Heart right ventricle (tissue), 16 donors: ENCODE results near the gene SRRM3. TPM values are rescaled to one million over a fixed set of nuclear protein-coding genes. Genes with fewer than 3 reads are reported as not detected.
"Not testable (repeated sequence)": the region's sequence is repeated elsewhere in the genome, so short reads cannot be mapped to it uniquely, and the experiment has no call there.

ENCODE experiments used
- ATAC-seq, 8 donors: fragments of 200-7000 bp; cut with Tn5 transposase; one replicate each; pipeline ENCODE4 v1.9.1; 2020; ENCODE audit warnings: mild to moderate bottlenecking in 8 of 8, moderate library complexity in 8 of 8, moderate number of reproducible peaks in 1 of 8
- DNase-seq, 2 donors: peaks; one replicate each; pipeline ENCODE4 v3.0.0-alpha.2; 2020
- H3K27ac ChIP-seq, 10 donors: fragments of 200-600 bp; sonication (generic) in 2 of 10; one replicate each; pipeline versions ENCODE4 v1.5.0 to v1.8.0; 2020 to 2022; ENCODE audit warnings: mild to moderate bottlenecking in 3 of 10
- H3K27me3 ChIP-seq, 7 donors: fragments of 200-600 bp; one replicate each; pipeline ENCODE4 v1.8.0; 2021 to 2022; ENCODE audit warnings: mild to moderate bottlenecking in 2 of 7
- H3K36me3 ChIP-seq, 9 donors: fragments of 200-600 bp; sonication (generic) in 1 of 9; one replicate each; pipeline versions ENCODE4 v1.5.0 to v1.8.0; 2020 to 2022; ENCODE audit warnings: mild to moderate bottlenecking in 2 of 9
- H3K4me1 ChIP-seq, 9 donors: fragments of 200-600 bp; sonication (generic) in 1 of 9; one replicate each; pipeline versions ENCODE4 v1.5.0 to v1.8.0; 2020 to 2022; ENCODE audit warnings: mild to moderate bottlenecking in 4 of 9
- H3K4me3 ChIP-seq, 10 donors: fragments of 200-600 bp; sonication (generic) in 2 of 10; one replicate each; pipeline versions ENCODE4 v1.5.0 to v1.8.0; 2020 to 2022; ENCODE audit warnings: mild to moderate bottlenecking in 7 of 10, moderate library complexity in 2 of 10
- H3K9me3 ChIP-seq, 11 donors: fragments of 200-600 bp in 10 of 11; sonication (generic) in 2 of 11; one replicate each; pipeline versions ENCODE4 v1.5.0 to v1.8.0; 2013 to 2022; ENCODE audit warnings: mild to moderate bottlenecking in 2 of 11, control low read depth in 1 of 11, moderate library complexity in 1 of 11
- CTCF ChIP-seq, 9 donors: fragments of 200-600 bp; sonication (generic) in 2 of 9; IDR thresholded peaks; one replicate each; pipeline versions ENCODE4 v1.5.0 to v1.8.0; 2021 to 2022; ENCODE audit warnings: antibody characterized with exemption in 9 of 9, mild to moderate bottlenecking in 5 of 9, moderate library complexity in 1 of 9
- WGBS, 2 donors: extraction: QIAGEN DNeasy Blood & Tissue Kit; methylation state at CpG; one replicate each; pipeline ENCODE4 v1.1.7; 2013; ENCODE audit warnings: inconsistent platforms in 1 of 2; 5-methylcytosine and 5-hydroxymethylcytosine counted together
- intact Hi-C, 10 donors: fragments of 100-400 bp; cut with DNase I; formaldehyde crosslinking; loops; one replicate each; pipeline versions ENCODE4 v1.11.1 to v1.14.2; 2022
- polyA plus RNA-seq, 2 donors: library from polyadenylated mRNA; stranded (reverse); fragments of 200-250 nt; gene quantifications; one replicate each; pipeline ENCODE4 v1.2.3, GENCODE V29; 2013
- total RNA-seq, 10 donors: library from RNA; stranded (reverse); fragmentation: NEBNext Ultra II Directional in 3 of 10; extraction: Animal tissue kit (Norgen Biotek cat#: 25700) in 3 of 10; gene quantifications; one replicate each; pipeline versions ENCODE4 v1.2.1 to v1.2.4, GENCODE V29; 2021 to 2023
- donor health status: Arrhythmogenic right ventricular cardiomyopathy.
- donor health status: ischemic (EF 13 %, LVEDD 7.1; RV severe dilation, severe dysfunction).
- donor health status: healthy with polysubstance abuse.
- donor health status: DM: no; HTN: yes; CAD: no.
- donor health status: DM: no; HTN: no; CAD: no.
- donor health status: ischemic (EF 25% LVEDD 6.9; RV normal size, moderate dysfunction).
- donor health status: ischemic (EF 25% LVEDD 5.7; RV mildly dilated, moderate dysfunction).
- donor health status: healthy.
- donor health status: DM: yes; HTN: yes; CAD: no.
- donor health status: Ischemic cardiomyopathy.
- donor health status: ischemic (EF 35%, LVEDD 5.7; RV mildly dilated, moderate dysfunction).
- donor health status: nonischemic (EF 11% LVEDD 7.7; RV severe dilation, severe dysfunction).
- donor health status: DM: yes; HTN: yes; CAD: no.
- donor health status: PGD.
- donor health status: ischemic (EF 29% LVEDD 5.4; RV normal size, mild dysfunction).
- donor health status: nonischemic (EF 23%, LVEDD 6.1; RV moderate dilation, normal function).

SRRM3 gene
- total and polyA plus RNA-seq, 12 donors = 1.0 to 36.2 (median 5.5) TPM

GRCh38 chr7:76310102-76310957 lies 108.6 kb downstream of the SRRM3 start:
- Histone ChIP-seq H3K9me3 (no peaks in the 10 kb centered on the region), H3K27me3 (no peaks in the 10 kb centered on the region), H3K4me3 (no peak overlapping the region), H3K4me1 (peaks cover 6 to 44% (median 25%) of the 10 kb centered on the region in 9 donors), H3K27ac (peak overlapping the region in 6 of 10 donors; percentile 14 to 67 (median 40)), H3K36me3 (no peaks in the 10 kb centered on the region)
- WGBS, 2 donors = 55 to 62% methylated on average over 21 of the region's 21 CpGs
- TF ChIP-seq CTCF (IDR thresholded peaks at IDR 0.05) = no peak
- intact Hi-C loops = loop anchor here in 4 of 10 donors (2.0 to 10.0 kb wide), 3 partner anchors 133 to 136 kb away; no protein-coding TSS in a partner anchor
- DNase-seq (no peak), ATAC-seq (no peak)

- intact Hi-C loops = loop anchor here in 4 of 10 donors (2.0 to 10.0 kb wide), 3 partner anchors 135 to 137 kb away; no protein-coding TSS in a partner anchor
- WGBS, 2 donors = 99 to 100% methylated on average over 6 of the region's 6 CpGs
- not testable (repeated sequence) for H3K27me3 ChIP-seq, H3K27ac ChIP-seq, H3K9me3 ChIP-seq, DNase-seq, H3K36me3 ChIP-seq, ATAC-seq, H3K4me3 ChIP-seq
- peaks cover 5 to 30% (median 13%) of the 10 kb centered on the region in 9 donors for H3K4me1 ChIP-seq
Measured at GRCh38 chr7:76311838-76312237, 110.1 kb downstream of the SRRM3 start.

GRCh38 chr7:76314042-76314721 lies 112.5 kb downstream of the SRRM3 start:
- H3K4me3 ChIP-seq = no peak overlapping the region
- no peaks in the 10 kb centered on the region for H3K27me3 ChIP-seq
- WGBS, 2 donors = 7 to 8% methylated on average over 15 of the region's 15 CpGs
- ATAC-seq (peak; percentile 60 to 77 (median 68)), DNase-seq (peak; percentile 96 to 98)
- no peaks in the 10 kb centered on the region for H3K9me3 ChIP-seq
- peak overlapping the region in 1 of 10 donors; percentile 12 for H3K27ac ChIP-seq
- intact Hi-C loops = loop anchor here (1.0 to 10.0 kb wide), 8 partner anchors 21 to 139 kb away; no protein-coding TSS in a partner anchor
- TF ChIP-seq CTCF (IDR thresholded peaks at IDR 0.05) = peak; percentile 100
- H3K36me3 ChIP-seq = no peaks in the 10 kb centered on the region
- H3K4me1 ChIP-seq = peaks cover 9 to 36% (median 23%) of the 10 kb centered on the region in 9 donors

GRCh38 chr7:76314740-76315139 lies 113.0 kb downstream of the SRRM3 start:
- H3K27ac ChIP-seq, DNase-seq: not testable (repeated sequence)
- H3K4me1 ChIP-seq = peaks cover 12 to 42% (median 28%) of the 10 kb centered on the region in 9 donors

GRCh38 chr7:76315364-76315763 lies 113.7 kb downstream of the SRRM3 start:
- Histone ChIP-seq H3K9me3 (no peaks in the 10 kb centered on the region), H3K4me3 (no peak overlapping the region), H3K36me3 (peaks cover 0 to 6% (median 0%) of the 10 kb centered on the region in 9 donors), H3K27ac (no peak overlapping the region), H3K27me3 (no peaks in the 10 kb centered on the region), H3K4me1 (peaks cover 9 to 38% (median 27%) of the 10 kb centered on the region in 9 donors)
- DNase-seq (no peak), ATAC-seq (no peak)
- intact Hi-C loops = loop anchor here in 5 of 10 donors (2.0 to 10.0 kb wide), 6 partner anchors 23 to 141 kb away; partner anchors contain the start of gene YWHAG (in 1 of the 5)
- no peak for TF ChIP-seq CTCF (IDR thresholded peaks at IDR 0.05)
- WGBS, 2 donors = 73 to 76% methylated on average over 5 of the region's 5 CpGs

More at GRCh38 chr7:76314740-76315139, 113.0 kb downstream of the SRRM3 start:
- 66 to 70% methylated on average over 6 of the region's 6 CpGs for WGBS, 2 donors
- H3K9me3 ChIP-seq, H3K4me3 ChIP-seq, H3K27me3 ChIP-seq, ATAC-seq, H3K36me3 ChIP-seq: not testable (repeated sequence)
- intact Hi-C loops = loop anchor here (1.0 to 10.0 kb wide), 10 partner anchors 22 to 140 kb away; partner anchors contain the start of gene YWHAG (in 1 of the 10)
